ENCODE measurements around the gene CDH23.
"Not testable (repeated sequence)": the region's sequence is repeated elsewhere in the genome, so short reads cannot be mapped to it uniquely, and the experiment has no call there.

Gene CDH23

DNA sequence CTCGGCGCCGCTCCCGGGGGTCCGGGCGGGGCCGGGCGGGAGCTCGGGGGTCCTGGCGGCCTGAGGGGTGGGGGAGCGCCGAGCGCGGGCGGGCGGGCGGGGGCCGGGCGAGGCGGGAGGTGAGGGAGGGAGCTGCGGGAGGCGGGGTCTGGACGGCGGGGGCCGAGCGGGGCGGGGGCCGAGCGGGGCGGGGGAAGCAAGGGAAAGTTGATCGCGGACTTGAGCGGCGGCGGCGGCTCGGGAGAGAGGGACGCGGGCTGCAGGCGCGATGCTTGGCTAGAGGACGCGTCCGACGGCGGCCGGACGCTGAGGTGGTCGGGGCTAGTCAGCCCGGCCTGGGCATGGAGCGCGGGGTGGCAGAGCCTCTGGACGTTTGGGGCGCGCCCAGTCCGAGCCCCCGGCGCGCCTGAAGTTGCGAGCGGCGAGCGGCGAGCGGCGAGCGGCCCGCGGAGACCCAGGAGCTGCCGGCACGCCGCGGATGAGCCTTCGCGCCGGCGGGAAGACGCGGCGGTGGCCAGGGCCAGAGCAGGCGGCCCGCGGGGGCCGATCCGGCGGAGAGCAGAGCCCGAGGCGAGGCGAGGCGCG, at the start of gene CDH23:
CDH23 (plus strand) TSS at position 210 of the 585 bp plus-strand sequence. CDS start 42,912 bp downstream, outside the sequence.
- no peak for FAIRE-seq

DNA sequence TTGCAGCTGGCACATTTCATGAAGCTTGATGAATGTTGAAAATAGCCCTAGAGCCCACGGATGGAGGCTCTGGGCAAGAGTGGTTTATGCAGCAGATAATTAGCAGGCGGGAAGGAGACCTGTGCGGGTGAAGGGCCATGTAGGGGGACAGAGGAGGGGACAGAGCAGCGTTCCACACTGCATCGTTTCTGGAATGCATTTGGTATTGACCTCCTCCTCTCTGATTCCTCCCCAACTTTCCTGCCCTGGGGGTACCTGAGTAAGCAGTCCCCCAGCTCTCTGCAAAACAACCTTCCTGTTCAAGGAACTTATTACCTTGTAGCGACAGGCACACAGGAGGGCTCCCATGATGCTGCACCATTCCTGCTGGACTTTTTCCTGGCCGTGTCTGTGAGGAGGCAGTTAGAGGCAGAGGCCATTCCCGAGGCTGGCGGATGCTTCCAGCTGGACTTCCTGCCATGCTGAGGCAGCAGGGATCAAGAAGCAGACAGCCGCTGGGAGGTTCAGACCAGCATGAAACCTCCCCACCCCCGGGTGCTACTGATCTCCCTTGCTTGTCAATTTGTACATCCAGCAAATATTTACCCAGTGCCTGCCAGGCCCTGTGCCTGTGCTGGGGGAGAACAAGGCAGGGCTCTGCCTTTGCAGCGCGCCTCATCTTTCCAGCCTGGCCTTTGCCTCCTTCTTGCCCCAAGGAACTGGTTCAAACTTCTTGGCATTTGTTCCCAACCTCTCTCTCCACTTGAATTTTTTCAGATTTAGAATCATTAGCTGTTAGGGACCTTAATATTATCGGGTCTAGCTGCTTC, 48.9 kb upstream of the CDH23 start:
- FAIRE-seq = no peak

DNA sequence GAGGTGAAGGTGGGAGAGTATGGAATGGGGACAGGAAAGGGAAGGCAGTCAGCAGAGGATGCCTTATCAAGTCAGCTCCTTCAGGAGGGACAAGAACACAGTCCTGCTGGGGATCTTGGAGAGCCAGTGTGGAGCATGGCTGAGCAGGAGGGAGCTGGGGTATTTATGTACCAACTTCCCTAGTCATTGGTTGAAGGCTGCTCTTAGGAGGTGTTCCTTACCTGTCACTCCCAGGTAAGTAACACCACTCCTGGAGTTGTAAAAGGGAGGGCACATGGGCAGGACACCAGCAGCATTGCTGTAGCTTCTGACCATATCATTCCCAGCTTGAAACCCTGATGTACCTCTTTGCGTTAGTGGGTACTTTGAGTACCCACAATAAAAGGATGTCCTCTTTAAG, 47.9 kb upstream of the CDH23 start:
- FAIRE-seq = no peak

DNA sequence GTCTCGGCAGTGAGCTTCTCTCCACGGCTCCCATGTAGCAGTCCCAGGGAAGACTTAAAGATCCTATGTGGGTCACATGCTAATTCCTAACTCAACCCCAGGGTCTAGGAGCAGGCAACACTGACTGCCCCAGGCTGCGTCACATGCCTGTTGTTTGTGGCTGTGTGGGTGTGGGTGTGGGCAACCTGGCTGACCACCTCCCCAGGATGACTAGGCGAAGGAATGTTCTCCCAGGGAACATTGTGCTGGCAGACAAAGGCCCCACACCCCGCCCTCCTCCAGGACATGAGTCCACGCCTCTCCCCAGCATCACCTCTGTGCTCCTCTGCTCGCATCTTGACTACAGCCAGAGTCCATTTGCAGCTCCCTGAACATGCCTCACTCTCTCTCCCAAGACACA, 47.3 kb upstream of the CDH23 start:
- FAIRE-seq = no peak

DNA sequence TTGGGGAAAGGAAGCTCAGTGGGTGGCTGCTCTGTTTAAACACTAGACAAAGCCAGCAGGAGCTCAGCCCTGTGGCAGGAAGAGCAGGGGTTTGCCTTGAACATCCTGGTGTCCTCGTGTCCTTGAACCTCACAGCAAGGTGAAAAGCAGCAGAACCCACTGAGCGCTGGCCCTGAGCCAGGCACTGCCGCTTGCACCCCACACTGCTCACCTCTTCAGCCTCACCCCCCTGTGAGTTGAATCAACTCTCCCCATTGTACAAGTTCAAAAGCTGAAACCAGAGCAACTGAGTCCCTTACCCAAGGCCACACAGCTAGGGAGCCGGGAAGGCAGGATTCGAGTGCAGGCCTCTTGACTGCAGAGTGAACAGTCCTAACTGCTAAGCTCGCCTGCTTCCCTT, 45.6 kb upstream of the CDH23 start:
- FAIRE-seq = no peak

- FAIRE-seq = no peak
These were observed 44.9 kb upstream of the CDH23 start for GRCh38 chr10:71351628-71352319.

DNA sequence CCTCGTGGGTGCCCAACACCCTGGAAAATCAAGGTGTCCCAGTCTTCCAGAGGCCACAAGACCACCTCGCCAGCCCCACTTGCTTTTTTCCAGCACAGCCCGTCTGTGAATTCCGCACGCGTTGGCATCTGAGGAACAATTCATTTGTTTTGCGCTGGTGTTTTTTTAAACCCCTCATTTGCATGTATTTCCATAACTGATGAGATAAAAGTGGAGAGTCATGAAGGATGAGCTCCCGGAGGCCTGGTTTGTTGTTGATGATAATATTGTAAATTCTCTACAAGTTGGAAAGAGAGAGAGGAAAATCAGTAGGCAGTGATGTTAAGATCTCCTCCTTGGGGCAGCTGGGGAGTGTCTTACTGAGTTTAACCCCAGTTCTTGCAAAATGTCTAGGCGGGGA, 43.1 kb upstream of the CDH23 start:
- FAIRE-seq = no peak

DNA sequence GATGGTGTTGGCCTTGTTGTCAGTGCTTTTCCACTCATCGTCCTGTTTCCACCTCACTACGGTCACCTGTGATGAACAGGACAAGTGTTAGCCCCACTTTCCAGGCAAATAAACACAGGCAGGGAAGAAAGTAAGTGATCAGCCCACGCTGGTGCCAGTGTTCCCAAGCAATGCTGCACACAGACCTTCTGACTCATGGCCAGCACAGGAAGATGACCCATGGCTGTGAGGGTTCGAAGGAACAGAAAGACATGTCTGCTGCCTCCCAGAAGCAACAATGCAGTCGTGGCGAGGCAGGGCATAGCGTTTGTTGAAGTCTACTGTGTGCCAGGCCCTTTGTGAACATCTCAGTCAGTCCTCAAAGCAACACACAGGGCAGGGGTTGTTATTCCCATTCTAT, 41.9 kb upstream of the CDH23 start:
- no peak for FAIRE-seq

- no peak for FAIRE-seq
These were observed 40.8 kb upstream of the CDH23 start for GRCh38 chr10:71355886-71356285.

GRCh38 chr10:71357792-71358265, 38.9 kb upstream of the CDH23 start:
- FAIRE-seq = no peak

GRCh38 chr10:71358277-71358676, 38.4 kb upstream of the CDH23 start:
- FAIRE-seq = no peak

DNA sequence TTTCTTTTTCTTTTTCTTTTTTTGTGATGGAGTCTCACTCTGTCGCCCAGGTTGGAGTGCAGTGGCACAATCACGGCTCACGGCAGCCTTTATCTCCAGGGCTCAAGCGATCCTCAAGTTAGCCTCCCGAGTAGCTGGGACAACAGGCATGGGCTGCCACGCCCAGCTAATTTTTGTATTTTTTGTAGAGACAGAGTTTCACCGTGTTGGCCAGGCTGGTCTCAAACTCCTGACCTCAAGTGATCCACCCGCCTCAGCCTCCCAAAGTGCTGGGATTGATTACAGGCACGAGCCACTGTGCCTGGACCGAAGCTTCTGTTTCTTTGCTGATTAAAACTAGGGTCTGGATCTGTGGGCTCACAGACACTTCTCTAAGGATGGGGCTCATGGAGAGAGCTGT, 37.8 kb upstream of the CDH23 start:
- FAIRE-seq = not testable (repeated sequence)

DNA sequence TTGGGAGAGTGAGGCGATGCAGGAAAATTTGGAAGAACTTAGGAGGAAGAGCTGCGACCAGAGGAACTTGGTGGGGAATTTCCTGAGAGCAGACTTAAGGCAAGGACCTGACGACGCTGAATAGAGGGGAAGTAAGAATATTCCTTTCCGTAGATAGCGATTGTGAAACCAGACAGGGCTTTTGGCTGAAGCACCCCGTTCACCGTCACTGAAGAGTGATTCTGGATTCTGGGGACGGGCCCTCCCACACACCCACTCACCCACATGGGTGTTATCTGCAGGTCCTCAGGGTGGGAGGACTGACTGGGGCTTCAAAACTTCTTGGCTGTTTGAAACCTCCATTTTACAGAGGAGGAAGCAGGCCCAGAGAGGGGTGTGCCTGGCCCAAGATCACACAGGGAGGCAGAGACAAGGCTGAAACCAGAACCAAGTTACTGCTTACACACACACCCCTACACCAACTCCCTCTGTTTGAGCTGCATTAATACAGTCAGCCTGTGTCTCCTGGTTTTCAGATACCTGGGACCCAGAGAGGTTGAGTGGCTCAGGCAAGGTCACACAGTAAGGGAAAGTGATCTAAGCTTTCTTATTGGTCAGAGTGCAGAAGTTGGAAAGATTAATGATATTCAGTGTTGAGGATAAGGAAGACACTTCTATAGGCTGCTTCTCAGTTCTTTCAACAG, 37.2 kb upstream of the CDH23 start:
- no peak for FAIRE-seq

- FAIRE-seq = no peak
These were observed 36.0 kb upstream of the CDH23 start for GRCh38 chr10:71360735-71361134.

DNA sequence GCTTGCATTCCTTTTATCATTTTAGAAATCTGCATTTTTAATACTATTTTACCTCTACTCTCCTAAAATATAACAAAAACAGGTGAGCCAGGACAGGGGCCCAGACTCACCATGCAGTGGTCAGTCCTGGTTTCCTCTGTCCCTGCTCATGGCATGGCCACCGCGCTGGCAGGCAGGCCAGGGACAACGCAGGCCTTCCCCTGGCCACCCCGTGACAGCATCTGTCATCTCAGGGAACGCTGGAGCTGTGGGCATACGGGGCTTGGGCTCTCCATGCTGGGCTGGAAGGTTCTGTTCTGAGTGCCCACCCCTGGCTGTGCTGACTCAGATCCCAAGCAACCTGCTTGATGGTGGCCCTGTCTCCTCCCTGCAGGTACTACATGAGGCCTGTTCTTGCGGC, 35.1 kb upstream of the CDH23 start:
- no peak for FAIRE-seq

- FAIRE-seq = no peak
These were observed 34.6 kb upstream of the CDH23 start for GRCh38 chr10:71362141-71362540.

DNA sequence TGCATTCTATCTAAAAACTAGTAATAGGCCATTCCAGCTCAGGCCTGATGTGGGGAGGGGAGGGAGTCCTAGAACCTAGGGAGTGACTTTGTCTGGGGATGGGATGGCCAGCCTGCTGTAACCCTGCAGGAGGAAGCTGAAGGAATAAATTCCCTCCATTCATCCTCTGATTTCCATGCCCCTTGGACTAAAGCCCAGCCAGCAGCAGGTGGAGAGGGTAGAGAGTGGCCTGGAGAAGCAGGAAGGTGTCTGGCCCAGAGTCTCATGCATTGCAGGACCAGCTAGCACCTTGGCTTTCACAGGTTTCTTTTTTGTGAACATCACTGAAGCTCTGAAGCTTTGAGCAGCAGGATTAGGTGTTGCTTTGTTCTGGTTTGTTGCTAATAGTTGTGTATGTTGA, 32.8 kb upstream of the CDH23 start:
- FAIRE-seq = no peak

GRCh38 chr10:71365366-71365765, 31.4 kb upstream of the CDH23 start:
- no peak for FAIRE-seq

DNA sequence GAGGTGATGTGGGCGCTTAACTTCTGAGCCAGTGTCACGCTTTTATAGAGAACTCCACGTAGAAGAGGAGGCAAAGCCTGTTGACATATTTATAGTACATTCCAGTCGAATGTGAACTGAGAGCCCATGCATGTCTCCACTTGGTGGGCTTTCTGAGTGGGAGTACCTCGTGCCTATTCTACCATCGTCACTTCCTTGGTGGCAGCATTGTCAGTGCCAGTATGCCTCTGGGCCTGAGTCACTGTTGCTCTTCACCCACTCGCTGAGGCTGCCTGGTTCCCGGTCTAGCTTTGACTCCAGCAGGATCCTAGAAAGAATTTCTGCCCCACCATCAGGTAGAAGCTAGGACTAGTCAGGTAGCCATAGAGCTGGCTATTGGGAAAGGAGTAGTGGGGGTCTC, 30.0 kb upstream of the CDH23 start:
- no peak for FAIRE-seq

- no peak for FAIRE-seq
These were observed 29.4 kb upstream of the CDH23 start for GRCh38 chr10:71367271-71367670.

- no peak for FAIRE-seq
These were observed 28.5 kb upstream of the CDH23 start for GRCh38 chr10:71368176-71368575.

- FAIRE-seq = no peak
These were observed 28.1 kb upstream of the CDH23 start for GRCh38 chr10:71368643-71369042.

- FAIRE-seq = no peak
These were observed 27.1 kb upstream of the CDH23 start for GRCh38 chr10:71369602-71370001.
